HepG2 (cell line): ENCODE data around the gene MST1. TPM values are rescaled to one million over a fixed set of nuclear protein-coding genes. Genes with fewer than 3 reads are reported as not detected.

Source experiments
- CEBPG ChIP-seq: IDR thresholded peaks from 2 replicates; pipeline ENCODE4 v1.6.1; 2016
- DR1 ChIP-seq: sonication (generic); formaldehyde crosslinking; IDR thresholded peaks from 2 replicates; pipeline ENCODE4 v1.8.0; 2021; ENCODE audit warnings: mild to moderate bottlenecking, missing genetic modification reagents, inconsistent platforms
- EP300 ChIP-seq, 3 experiments: sonication (generic) in 1 of 3; formaldehyde crosslinking in 1 of 3; IDR thresholded peaks; 2 replicates each; pipeline versions ENCODE4 v1.5.1 to v1.6.1; 2011 to 2020; ENCODE audit warnings: low read depth in 2 of 3, low read length in 2 of 3, borderline replicate concordance in 1 of 3, improper control_type of control experiment in 1 of 3, mild to moderate bottlenecking in 1 of 3, missing genetic modification reagents in 1 of 3, moderate library complexity in 1 of 3
- ETV6 ChIP-seq: sonication (generic); formaldehyde crosslinking; conservative IDR thresholded peaks from 2 replicates; pipeline ENCODE4 v1.4.0; 2020; ENCODE audit warnings: missing genetic modification reagents
- EZH2 ChIP-seq: conservative IDR thresholded peaks from 2 replicates; pipeline ENCODE4 v1.6.1; 2012; ENCODE audit warnings: mild to moderate bottlenecking, low read depth, low read length, moderate library complexity
- FOXC1 ChIP-seq: sonication (generic); formaldehyde crosslinking; IDR thresholded peaks from 2 replicates; pipeline ENCODE4 v1.8.0; 2022; ENCODE audit warnings: mild to moderate bottlenecking, missing genetic modification reagents, borderline replicate concordance
- FOXP4 ChIP-seq: sonication (generic); formaldehyde crosslinking; IDR thresholded peaks from 2 replicates; pipeline ENCODE4 v1.4.0; 2020; ENCODE audit warnings: missing genetic modification reagents
- HOXA9 ChIP-seq: sonication (generic); formaldehyde crosslinking; IDR thresholded peaks from 2 replicates; pipeline ENCODE4 v1.8.1; 2022; ENCODE audit warnings: missing genetic modification reagents, mild to moderate bottlenecking, moderate library complexity, borderline replicate concordance
- IRF2 ChIP-seq: IDR thresholded peaks from 2 replicates; pipeline ENCODE4 v1.6.1; 2018; ENCODE audit warnings: missing genetic modification reagents, missing compliant biosample characterization
- JDP2 ChIP-seq: sonication (generic); formaldehyde crosslinking; IDR thresholded peaks from 2 replicates; pipeline ENCODE4 v1.8.1; 2022; ENCODE audit warnings: missing genetic modification reagents, borderline replicate concordance
- KAT8 ChIP-seq: IDR thresholded peaks from 2 replicates; pipeline ENCODE4 v1.6.1; 2016; ENCODE audit warnings: missing genetic modification reagents, missing compliant biosample characterization
- MXD1 ChIP-seq: sonication (generic); formaldehyde crosslinking; IDR thresholded peaks from 2 replicates; pipeline ENCODE4 v1.4.0; 2020; ENCODE audit warnings: mild to moderate bottlenecking, missing genetic modification reagents
- NFIC ChIP-seq: IDR thresholded peaks from 2 replicates; pipeline ENCODE4 v1.6.1; 2012; ENCODE audit warnings: mild to moderate bottlenecking, low read length, inconsistent platforms
- PITX1 ChIP-seq: sonication (generic); formaldehyde crosslinking; IDR thresholded peaks from 2 replicates; pipeline ENCODE4 v1.5.1; 2020; ENCODE audit warnings: mild to moderate bottlenecking, missing genetic modification reagents
- PTBP1 ChIP-seq: fragments of 200-400 bp; formaldehyde crosslinking; IDR thresholded peaks from 2 replicates; pipeline ENCODE4 v1.6.1; 2018; ENCODE audit warnings: low read length, low read depth; ENCODE audit not compliant: poor library complexity, severe bottlenecking
- RXRA ChIP-seq: sonication (generic); formaldehyde crosslinking; IDR thresholded peaks from 2 replicates; pipeline ENCODE4 v1.5.1; 2020; ENCODE audit warnings: missing genetic modification reagents
- SMC3 ChIP-seq: IDR thresholded peaks from 2 replicates; pipeline ENCODE4 v1.6.1; 2011; ENCODE audit warnings: low read length, improper control_type of control experiment
- SOX5 ChIP-seq: IDR thresholded peaks from 2 replicates; pipeline ENCODE4 v1.6.1; 2016; ENCODE audit warnings: borderline replicate concordance
- ZFY ChIP-seq: sonication (generic); formaldehyde crosslinking; IDR thresholded peaks from 2 replicates; pipeline ENCODE4 v1.4.0; 2020; ENCODE audit warnings: missing genetic modification reagents
- ZNF343 ChIP-seq: sonication (generic); formaldehyde crosslinking; IDR thresholded peaks from 2 replicates; pipeline ENCODE4 v1.4.0; 2020; ENCODE audit warnings: mild to moderate bottlenecking, missing genetic modification reagents
- ZNF430 ChIP-seq: sonication (generic); formaldehyde crosslinking; IDR thresholded peaks from 2 replicates; pipeline ENCODE4 v1.9.0; 2021; ENCODE audit warnings: mild to moderate bottlenecking, missing genetic modification reagents
- ZNF460 ChIP-seq: sonication (generic); formaldehyde crosslinking; IDR thresholded peaks from 2 replicates; pipeline ENCODE4 v1.5.1; 2020; ENCODE audit warnings: missing genetic modification reagents, mild to moderate bottlenecking, borderline replicate concordance
- ZNF550 ChIP-seq: sonication (generic); formaldehyde crosslinking; IDR thresholded peaks from 2 replicates; pipeline ENCODE4 v1.4.0; 2020; ENCODE audit warnings: mild to moderate bottlenecking, missing genetic modification reagents, borderline replicate concordance
- ZSCAN22 ChIP-seq: sonication (generic); formaldehyde crosslinking; IDR thresholded peaks from 2 replicates; pipeline ENCODE4 v1.4.0; 2020; ENCODE audit warnings: mild to moderate bottlenecking, missing genetic modification reagents
- polyA plus RNA-seq, 8 experiments: library from polyadenylated mRNA; depleted of rRNA in 3 of 8; stranded (reverse) in 7 of 8; unstranded in 1 of 8; fragments of >200 nt; fragmentation: Illumina TruSeq in 4 of 8; extraction: Trizol in 4 of 8; gene quantifications; 2 replicates each; pipeline versions ENCODE4 v1.2.1 to v1.2.3, GENCODE V29; 2011 to 2016; ENCODE audit warnings: low read depth in 4 of 8, missing spikeins in 1 of 8, mixed read lengths in 1 of 8; ENCODE audit not compliant: insufficient read depth in 1 of 8
- total RNA-seq, 5 experiments: library from RNA; depleted of rRNA; stranded (reverse); fragments of >200 nt; fragmentation: Illumina TruSeq; extraction: Trizol; gene quantifications; 2 replicates each; pipeline ENCODE4 v1.2.3, GENCODE V29; 2016; ENCODE audit warnings: low read depth in 1 of 5
- TF ChIP-seq, protein P1 (sequence below): sonication (generic); formaldehyde crosslinking; IDR thresholded peaks from 2 replicates; pipeline ENCODE4 v1.4.0; 2020; ENCODE audit warnings: missing genetic modification reagents, low read depth, mild to moderate bottlenecking, borderline replicate concordance

The MST1 gene
- total and polyA plus RNA-seq, 2 of the 13 experiments (the other 11 are each of a cell fraction or from before 2014, with no cell fraction given): 189 to 452 TPM

DNA sequence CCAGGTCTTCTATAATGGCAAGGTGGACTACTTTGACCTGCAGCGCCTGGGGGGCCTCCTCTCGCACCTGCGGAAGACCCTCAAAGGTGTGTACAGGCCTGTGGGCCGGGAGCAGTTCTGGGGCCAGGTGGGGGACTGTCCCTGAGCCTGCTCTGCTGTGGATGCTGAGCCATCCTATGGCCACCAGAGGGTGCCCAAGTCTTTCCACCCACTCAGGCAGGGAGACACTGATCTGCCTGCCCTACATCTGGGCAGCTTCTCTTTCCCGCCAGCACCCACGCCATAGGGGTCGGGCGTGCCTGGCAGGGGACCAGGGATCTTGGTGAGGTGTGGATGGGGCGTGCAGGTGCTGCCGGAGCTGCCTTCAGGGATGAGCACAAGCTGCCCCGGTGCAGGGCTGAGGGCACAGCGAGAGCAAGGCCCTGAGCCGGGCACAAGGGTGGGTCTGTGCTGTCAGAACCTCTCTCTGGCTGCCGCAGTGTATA is 14.2 kb upstream of the MST1 start (continued):
- TF ChIP-seq SMC3: peak; percentile 65
- TF ChIP-seq CEBPG (CRISPR knock-in tag): no peak
- no peak for TF ChIP-seq SOX5 (CRISPR knock-in tag)
- TF ChIP-seq FOXP4: no peak
- TF ChIP-seq DR1 (CRISPR knock-in tag): no peak
- TF ChIP-seq HOXA9: no peak
- no peak for TF ChIP-seq JDP2 (CRISPR knock-in tag)
- TF ChIP-seq FOXC1: 0 out of 2 replicates have a peak, but pooled peaks have one; percentile 64
- peak; percentile 23; the same call in 1 of the 2 replicates for TF ChIP-seq ZFY (CRISPR knock-in tag)
- TF ChIP-seq EP300 (IDR thresholded peaks at IDR 0.05; ENCODE audit: low read depth in 2 of 2, low read length in 2 of 2): no peak
- TF ChIP-seq EP300 (CRISPR knock-in tag; IDR thresholded peaks at IDR 0.05; ENCODE audit: borderline replicate concordance): no peak
- TF ChIP-seq MXD1 (CRISPR knock-in tag): no peak
- no peak for TF ChIP-seq EZH2
- TF ChIP-seq ZNF430 (CRISPR knock-in tag): no peak
- no peak for TF ChIP-seq ZNF343 (CRISPR knock-in tag)
- TF ChIP-seq ZNF460 (CRISPR knock-in tag): no peak
- peak; percentile 24; the same call in 1 of the 2 replicates for TF ChIP-seq RXRA (CRISPR knock-in tag)
- no peak for TF ChIP-seq ZNF550
- TF ChIP-seq IRF2: no peak
- TF ChIP-seq, protein P1, sequence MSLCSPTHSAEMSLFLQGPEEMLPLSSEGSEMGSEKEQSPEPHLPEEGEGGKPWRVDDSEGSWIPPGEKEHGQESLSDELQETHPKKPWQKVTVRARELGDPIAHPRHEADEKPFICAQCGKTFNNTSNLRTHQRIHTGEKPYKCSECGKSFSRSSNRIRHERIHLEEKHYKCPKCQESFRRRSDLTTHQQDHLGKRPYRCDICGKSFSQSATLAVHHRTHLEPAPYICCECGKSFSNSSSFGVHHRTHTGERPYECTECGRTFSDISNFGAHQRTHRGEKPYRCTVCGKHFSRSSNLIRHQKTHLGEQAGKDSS: no peak
- TF ChIP-seq NFIC: no peak
- no peak for TF ChIP-seq KAT8 (CRISPR knock-in tag)
- no peak for TF ChIP-seq PITX1 (CRISPR knock-in tag)
- no peak for TF ChIP-seq ZSCAN22 (CRISPR knock-in tag)
- TF ChIP-seq PTBP1: no peak
- TF ChIP-seq ETV6 (CRISPR knock-in tag): no peak
